Measurements from ENCODE around the gene CEMIP.

Gene CEMIP

GRCh38 chr15:80856809-80857377 is 77.7 kb downstream of the CEMIP start:
- no peak for DNase-seq

- no peak for DNase-seq
Measured at GRCh38 chr15:80861731-80862170, 82.6 kb downstream of the CEMIP start.

DNA sequence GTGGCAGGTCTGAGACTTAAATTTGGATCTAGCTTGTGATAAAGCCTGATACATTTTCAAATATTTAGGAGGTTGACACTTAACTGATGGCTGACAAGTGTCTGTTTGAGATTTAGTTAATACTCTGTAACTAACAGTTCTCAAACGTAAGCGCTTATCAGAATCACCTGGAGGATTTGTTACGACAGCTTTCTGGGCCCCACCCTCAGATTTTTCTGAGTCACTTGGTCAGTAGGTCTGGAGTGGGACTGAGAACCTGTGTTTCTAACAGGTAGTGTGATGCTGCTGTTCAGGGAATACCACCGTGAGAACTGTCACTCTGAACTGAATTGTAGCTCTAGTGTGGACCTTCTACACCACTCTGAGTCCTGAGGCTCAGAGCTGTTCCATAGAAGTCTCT is 85.5 kb downstream of the CEMIP start:
- DNase-seq: no peak

GRCh38 chr15:80866936-80867335 is 87.8 kb downstream of the CEMIP start:
- no peak for DNase-seq

DNA sequence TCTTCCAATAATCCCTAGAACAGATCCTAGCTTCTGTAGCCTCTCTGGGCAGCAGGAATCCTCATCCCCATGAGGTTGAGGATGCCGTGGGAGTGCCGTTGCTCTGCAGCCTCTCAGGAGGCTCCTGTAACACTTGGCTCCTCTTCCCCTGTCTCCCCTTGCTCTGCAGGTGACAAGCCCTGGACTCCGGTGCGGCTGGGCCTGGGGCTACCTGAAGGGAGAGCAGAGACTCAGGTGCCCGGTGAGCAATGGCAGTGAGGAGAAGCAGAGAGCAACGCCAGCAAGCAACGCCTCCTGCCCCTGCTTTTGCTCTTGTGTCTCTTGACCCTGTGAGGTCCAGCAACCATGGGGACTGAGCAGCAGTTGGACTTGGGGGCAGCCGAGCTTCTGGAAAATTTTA is 91.2 kb downstream of the CEMIP start:
- no peak for DNase-seq

DNA sequence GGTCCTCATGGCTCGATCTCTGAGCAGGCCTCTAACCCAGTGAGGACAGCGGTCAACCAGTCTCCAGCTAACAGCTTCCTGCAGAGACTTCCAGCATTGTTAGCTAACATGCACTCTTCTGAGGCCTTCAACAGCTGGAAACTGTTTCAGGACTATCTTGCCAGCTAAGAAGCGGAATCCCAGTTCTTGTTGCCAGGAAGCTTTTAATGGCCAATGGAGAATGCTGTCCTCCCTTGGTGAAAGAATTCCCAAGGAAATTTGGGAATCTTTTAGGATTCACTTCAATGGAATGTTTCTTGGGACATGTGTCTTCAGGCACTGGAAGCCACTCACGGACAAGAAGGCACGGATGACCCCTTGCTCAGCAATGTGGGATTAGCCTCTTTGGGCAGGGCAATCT is 91.7 kb downstream of the CEMIP start:
- peak; percentile 47 for DNase-seq

DNA sequence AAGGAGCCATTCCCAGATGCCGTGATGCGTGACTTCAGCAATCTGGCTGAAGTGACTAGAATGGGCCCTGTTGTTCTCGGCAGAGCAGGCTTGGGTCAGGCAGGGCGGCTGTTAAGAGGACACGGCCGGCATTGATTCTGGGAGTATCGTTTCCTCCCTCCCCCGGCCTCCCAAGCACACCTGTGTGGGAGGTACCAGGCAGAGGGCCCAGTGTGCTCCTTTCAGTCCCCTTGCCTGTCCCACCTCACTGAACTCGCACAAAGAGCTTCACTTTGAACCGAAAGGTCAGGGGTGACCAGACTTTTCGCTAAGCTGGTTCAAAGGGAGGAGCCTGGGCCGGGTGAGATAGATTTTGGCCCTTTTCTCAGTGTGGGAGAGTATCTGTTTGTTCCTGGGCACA is 92.7 kb downstream of the CEMIP start:
- no peak for DNase-seq

- no peak for DNase-seq
Measured at GRCh38 chr15:80873366-80873952, 94.3 kb downstream of the CEMIP start.

- no peak for DNase-seq
Measured at GRCh38 chr15:80875568-80876347, 96.6 kb downstream of the CEMIP start.

DNA sequence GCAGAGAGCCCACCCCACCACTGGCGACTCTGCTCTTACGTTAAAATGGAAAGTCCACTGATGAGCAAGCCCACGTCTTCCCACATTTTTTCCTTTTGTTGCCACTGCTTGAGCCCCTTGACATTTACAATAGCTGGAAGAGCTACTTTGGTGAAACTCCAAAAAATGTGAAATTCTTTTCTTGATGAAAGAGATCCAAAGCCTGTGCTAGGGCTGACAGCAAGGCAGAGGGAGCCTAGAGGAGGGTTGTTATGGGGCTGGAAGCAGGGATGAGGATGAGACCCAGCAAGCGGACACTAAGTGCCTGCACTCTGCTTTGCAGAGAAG is 97.1 kb downstream of the CEMIP start:
- DNase-seq: no peak

DNA sequence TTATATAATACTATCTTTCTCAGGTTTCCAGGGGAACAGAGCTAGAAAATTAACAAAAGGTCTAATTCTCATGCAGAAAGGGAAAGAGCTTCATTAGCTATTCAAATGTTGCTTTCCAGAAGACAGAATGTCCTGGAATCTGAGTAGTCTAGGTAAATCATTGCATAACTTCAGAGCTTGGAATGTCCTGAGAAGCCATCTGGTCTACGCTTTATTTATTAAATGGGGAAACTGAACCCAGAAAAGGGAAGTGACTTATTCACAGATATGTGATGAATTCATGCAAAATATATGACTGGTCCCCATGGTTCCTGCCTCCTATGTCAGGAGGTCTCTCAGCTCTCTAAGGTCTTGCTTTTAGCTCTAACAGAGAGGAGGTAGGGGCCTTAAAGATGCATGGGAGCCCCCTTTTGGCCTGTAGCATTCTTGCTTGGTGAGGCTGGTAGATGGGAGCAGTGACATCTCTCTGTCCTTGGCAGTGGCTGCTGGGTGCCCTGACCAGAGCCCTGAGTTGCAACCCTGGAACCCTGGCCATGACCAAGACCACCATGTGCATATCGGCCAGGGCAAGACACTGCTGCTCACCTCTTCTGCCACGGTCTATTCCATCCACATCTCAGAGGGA is 99.2 kb downstream of the CEMIP start:
- DNase-seq: no peak

GRCh38 chr15:80878867-80879250 is 99.7 kb downstream of the CEMIP start:
- no peak for DNase-seq

DNA sequence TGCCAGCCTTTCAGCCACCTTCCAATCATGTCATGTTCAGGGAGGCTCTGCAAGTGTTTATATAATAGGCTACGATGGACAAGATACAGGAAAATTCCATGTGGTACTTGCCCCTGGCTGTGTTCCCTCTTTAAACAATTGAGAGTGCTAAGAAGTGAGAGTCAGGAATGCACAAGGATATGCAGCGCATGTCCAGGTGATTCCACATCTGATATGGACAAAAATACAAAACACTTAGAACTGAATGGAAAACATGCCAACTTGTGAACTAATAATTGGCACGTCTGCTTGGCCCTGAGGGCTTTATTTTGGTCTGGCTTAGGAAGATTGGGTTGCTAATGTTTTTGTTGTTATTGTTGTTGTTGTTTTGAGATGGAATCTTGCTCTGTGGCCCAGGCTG is 100.9 kb downstream of the CEMIP start:
- DNase-seq: no peak

DNA sequence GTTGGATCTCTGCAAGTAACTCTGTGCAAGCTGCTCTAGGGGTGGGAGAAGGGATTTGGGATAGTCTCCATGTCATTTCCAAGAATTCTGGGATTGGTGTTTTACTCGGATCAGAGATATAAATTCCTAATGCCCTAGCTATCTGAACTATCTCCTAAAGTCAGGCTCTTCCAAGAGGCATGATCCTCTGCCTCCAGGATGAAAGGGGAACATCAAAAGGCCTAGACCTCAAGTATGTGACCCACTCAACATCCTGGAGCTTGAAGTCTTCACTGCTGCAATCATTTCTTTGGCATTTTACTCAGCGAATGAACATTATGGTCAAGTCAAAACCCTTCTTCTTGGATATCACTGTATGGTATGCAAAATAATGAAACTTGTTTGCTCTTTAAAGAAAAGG is 104.5 kb downstream of the CEMIP start:
- DNase-seq: no peak

- no peak for DNase-seq
Measured at GRCh38 chr15:80885016-80885579, 105.9 kb downstream of the CEMIP start.

- DNase-seq: no peak
Measured at GRCh38 chr15:80887148-80887547, 108.0 kb downstream of the CEMIP start.

- DNase-seq: no peak
Measured at GRCh38 chr15:80888846-80889245, 109.7 kb downstream of the CEMIP start.

DNA sequence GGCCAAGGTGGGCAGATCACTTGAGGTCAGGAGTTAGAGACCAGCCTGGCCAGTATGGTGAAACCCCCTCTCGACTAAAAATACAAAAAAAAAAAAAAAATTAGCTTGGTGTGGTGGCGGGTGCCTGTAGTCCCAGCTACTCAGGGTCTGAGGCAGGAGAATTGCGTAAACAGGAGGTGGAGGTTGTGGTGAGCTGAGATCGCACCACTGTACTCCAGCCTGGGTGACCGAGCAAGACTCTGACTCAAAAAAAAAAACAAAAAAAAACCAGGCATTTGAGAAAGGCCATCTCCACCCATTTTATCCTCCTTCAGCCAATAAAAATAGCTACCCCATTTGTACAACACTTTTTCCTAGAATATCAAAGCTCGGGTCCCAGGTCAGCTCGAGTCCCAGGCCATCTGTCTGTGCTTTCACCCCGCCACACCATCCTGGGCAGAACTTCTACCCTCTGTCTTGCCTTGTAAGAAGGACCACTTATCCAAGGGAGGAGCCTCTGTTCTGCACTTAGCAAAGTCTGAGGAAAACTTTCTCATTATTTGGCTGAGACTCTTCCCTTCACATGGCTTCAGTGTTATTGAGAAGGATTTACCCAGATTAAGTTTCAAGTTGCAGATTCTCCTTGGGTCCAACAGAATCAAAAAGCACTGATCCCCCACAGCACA is 111.3 kb downstream of the CEMIP start:
- DNase-seq: peak; percentile 45

- DNase-seq: peak; percentile 21
Measured at GRCh38 chr15:80891006-80891405, 111.8 kb downstream of the CEMIP start.

- DNase-seq: no peak
Measured at GRCh38 chr15:80892414-80892813, 113.2 kb downstream of the CEMIP start.

- DNase-seq: no peak
Measured at GRCh38 chr15:80893777-80894176, 114.6 kb downstream of the CEMIP start.

- no peak for DNase-seq
Measured at GRCh38 chr15:80895091-80895490, 115.9 kb downstream of the CEMIP start.

DNA sequence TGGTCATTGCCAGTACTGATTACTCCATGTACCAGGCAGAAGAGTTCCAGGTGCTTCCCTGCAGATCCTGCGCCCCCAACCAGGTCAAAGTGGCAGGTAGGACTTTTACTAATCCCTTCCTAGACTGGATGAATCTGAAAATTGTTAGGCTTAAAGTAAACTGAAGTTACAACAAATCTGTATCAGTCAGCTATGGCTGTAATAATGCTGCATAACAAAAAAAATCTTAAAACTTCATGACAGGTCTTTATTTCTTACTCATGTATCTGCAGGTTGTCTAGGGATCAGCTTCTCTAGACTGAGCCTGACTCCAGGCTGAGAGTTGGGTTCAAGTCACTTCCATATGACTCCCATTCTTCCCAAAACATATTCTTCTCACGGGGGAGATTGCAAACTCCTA is 116.8 kb downstream of the CEMIP start:
- DNase-seq: no peak

Data from fibroblast of skin of right biceps (primary cell).